GM19023 (cell line): Measurements from ENCODE around the gene CRLF3.
"Not testable (repeated sequence)": the region's sequence is repeated elsewhere in the genome, so short reads cannot be mapped to it uniquely, and the experiment has no call there.

ENCODE experiments used
- ATAC-seq: cut with Tn5 transposase; IDR thresholded peaks from one replicate; pipeline ENCODE4 v1.9.1; 2021; ENCODE audit warnings: mild to moderate bottlenecking, moderate library complexity; ENCODE audit not compliant: unreplicated experiment

The CRLF3 gene, protein sequence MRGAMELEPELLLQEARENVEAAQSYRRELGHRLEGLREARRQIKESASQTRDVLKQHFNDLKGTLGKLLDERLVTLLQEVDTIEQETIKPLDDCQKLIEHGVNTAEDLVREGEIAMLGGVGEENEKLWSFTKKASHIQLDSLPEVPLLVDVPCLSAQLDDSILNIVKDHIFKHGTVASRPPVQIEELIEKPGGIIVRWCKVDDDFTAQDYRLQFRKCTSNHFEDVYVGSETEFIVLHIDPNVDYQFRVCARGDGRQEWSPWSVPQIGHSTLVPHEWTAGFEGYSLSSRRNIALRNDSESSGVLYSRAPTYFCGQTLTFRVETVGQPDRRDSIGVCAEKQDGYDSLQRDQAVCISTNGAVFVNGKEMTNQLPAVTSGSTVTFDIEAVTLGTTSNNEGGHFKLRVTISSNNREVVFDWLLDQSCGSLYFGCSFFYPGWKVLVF

GRCh38 chr17:30824356-30825145 lies at the start of gene CRLF3:
TSS of gene CRLF3 (minus strand) at chr17:30824692. CDS start at chr17:30824651, 41 bp downstream.
- peak; percentile 89 for ATAC-seq

DNA sequence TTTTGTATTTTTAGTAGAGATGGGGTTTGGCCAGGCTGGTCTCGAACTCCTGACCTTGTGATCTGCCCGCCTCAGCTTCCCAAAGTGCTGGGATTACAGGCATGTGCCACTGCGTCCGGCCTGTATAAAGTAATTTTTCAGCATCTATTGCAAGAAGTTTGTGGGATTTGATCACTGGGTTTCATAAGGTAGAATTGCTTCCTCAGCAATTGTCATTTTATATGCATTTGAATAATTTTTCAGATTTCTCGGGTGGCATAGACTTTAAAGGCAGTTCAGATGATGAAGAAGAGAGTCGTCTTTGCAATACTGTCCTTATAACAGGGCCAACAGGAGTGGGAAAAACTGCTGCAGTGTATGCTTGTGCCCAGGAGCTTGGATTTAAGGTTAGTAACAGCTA lies 44.5 kb upstream of the CRLF3 start:
- no peak for ATAC-seq

- ATAC-seq: no peak
These were observed 40.1 kb upstream of the CRLF3 start for GRCh38 chr17:30864636-30865035.

- ATAC-seq: no peak
These were observed 34.2 kb upstream of the CRLF3 start for GRCh38 chr17:30858556-30859250.

DNA sequence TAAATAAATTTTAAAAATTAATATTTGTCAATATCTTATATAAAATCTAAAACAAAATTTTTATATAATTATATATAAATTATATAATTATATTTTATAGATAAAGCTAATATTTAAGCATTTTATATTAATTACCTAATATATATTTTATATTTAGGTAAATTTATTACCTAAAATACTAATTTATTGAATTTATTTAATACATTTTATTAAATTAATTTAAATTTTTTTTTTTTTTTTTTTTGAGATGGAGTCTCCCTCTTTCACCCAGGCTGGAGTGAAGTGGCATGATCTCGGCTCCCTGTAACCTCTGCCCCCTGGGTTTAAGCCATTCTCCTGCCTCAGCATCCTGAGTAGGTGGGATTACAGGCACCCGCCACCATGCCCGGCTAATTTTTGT lies 29.7 kb upstream of the CRLF3 start:
- no peak for ATAC-seq

DNA sequence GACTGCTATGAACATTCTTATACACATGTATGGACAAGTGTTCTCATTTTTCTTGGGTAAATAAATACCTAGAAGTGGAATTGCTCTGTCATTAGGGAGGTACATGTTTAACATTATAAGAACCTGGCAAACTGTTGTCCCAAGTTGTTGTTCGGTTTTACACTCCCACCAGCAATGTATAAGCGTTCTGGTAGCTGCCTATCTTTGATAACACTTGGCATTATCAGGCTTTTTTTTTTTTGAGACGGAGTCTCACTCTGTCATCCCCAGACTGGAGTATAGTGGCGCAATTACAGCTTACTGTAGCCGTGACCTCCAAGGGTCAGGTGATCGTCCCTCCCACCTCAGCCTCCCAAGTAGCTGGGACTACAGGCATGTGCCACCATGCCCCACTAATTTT lies 23.5 kb upstream of the CRLF3 start:
- no peak for ATAC-seq

GRCh38 chr17:30840771-30841170 lies 16.3 kb upstream of the CRLF3 start:
- ATAC-seq: no peak

DNA sequence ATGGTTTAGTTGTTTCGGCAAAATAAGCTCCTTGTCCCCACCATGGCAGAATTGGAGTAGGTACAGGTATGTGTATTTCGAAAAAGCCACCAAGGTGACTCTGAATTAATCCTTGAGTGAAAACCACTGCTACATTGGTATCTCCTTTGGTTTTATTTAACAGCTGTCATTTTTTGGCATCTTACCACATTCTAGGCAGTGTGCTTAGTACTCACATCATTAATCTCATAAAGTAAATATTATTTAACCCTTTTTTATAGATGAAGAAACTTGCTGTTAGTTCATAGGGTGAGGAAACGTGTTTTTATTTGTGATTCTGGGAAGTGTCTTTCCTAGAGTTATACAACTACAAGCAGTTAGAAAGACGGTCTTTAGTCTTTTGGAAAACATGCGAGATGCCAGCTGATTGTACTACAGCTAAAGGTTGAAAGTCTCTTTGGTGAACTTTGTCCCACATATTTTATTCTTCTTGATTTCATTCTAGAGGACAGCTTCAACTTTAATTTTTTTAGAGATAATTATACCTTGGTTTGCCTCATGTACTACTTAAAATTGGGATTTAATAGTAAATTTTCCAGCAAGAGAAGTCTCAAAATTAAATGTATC lies 13.8 kb upstream of the CRLF3 start:
- ATAC-seq: no peak

DNA sequence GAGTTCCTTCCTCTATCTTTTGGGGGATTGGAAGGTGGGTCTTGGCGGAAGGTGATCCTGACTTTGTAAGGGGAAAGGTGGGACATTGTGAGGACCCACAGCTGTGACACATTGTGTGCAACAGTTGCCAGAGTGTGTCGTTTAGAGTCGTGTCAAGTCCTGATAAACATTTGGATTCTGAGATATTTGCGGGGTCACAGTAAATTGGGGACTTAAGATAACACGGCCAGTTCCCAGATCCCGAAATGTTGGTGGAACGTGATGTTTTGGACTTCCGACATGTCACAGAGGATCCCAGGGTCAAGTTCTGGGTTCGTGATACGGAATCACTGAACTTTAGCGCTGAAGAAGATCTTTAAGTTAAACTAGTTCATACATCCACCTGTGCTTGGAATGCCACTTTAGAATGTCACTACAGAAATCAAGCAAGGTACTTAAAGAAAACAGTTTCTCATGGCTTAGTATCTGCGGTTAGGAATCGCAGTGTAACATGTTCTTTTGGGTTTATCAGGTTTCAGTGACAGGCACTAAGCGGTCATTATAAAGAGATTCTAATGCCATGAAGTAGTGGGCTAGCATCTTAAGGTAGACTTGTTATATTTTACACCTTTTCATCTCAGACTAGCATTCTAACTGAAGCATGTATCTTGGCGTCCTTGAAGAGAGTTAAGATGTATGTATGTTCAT lies 8.1 kb upstream of the CRLF3 start:
- no peak for ATAC-seq

DNA sequence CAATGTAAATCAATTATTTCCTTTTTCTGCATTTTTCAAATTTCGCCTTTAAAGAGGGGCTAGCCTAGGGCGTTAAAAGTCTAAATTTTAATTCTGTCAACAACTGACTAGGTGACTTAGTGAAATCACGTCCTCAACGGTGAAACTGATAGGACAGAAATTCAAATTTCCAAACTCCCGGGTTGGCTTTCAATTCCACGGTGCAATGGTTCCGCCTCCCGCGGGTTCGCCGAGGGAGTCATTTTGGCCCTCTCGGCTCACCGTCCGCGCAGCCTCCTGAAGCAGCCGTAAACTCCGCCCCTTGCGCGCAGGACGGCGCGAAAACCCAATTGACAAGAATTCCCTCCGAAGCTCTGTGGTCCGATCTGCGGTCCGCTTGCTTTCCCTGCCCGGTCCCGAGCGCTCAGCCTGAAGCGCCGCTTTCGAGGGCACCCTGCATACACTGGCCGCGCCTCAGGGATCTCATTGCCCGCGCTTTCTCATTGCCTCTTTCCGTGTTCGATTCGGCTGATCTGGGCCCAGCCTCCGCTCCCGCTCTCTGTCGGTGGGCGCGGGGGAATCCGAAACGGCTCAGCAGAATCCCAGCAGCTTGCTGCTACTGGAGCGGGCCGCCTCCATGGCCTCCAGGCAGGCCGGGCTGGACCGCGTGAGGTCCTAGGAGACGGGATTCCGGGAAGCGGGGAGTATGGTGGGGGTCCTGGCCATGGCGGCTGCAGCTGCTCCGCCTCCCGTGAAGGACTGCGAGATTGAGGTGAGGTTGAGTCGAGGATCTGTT lies 7.4 kb upstream of the CRLF3 start, which contains the start of gene ATAD5:
ATAD5 (plus strand) TSS at position 304 of the 775 bp plus-strand sequence; CDS start at position 686, 382 bp downstream.
- no peak for ATAC-seq

DNA sequence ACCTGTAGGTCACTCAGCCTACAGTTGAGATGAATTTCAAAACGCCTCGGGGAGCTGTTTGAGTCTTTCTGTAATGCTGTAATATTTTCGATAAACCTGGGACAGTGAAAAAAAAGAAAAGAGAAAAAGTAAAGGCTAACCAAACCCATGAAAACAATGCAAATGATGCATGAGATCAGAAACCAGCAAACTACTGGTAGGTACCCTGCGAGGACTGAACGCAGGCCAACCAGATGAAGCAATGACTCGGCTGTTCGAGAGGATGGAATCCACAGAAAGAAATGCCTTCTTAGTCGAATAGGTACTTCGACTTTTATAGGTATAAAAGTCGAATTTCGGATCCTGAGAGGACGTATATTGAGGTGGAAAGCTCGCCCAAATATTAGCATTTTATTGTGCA lies 6.8 kb upstream of the CRLF3 start:
- no peak for ATAC-seq

DNA sequence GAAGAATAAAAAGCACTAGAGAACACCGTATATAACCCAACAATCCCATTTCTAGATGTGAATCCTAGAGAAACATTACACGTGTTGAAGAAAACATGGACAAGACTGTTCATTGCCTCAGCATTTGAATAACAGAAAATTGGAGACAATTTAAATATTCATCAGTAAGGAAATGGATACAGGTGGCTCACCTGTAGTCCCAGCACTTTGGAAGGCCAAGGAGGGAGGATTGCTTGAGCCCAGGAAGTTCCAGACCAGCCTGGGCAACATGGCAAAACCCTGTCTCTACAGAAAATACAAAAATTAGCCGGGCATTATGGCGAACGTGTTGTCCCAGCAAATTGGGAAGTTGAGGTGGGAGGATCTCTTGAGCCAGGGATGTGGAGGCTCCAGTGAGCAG lies 4.5 kb upstream of the CRLF3 start:
- no peak for ATAC-seq

DNA sequence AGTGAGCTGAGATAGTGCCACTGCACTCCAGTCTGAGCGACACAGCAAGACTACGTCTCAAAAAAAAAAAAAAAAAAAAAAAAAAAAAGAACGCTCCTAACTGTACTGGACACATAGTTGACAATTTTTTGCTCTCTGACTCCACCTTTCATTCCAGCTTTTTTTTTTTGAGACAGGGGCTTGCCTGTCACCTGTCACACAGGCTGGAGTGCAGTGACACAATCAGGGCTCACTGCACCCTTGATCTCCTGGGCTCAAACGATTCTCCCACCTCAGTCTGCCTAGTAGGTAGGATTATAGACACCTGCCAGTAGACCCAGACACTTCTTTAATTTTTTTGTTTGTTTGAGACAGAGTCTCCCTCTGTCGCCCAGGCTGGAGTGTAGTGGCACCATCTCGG lies 2.6 kb upstream of the CRLF3 start:
- no peak for ATAC-seq

DNA sequence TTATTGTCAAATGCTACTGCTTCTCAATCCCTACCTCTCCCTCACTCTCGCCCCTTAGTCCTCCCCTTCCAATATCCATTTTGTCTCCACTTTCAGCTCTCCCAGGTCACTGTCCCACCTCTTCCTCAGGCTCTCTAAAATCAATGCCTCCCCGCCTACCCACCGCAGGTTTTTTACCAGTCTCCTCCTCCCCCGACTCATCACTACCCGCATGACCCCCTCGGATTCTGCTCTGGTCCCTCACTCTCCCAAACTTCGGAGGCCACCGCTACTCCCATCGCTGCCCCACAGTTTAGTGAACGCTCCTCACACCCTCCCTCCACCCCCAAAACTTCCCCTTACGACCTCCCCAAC lies 513 bp downstream of the CRLF3 start:
- no peak for ATAC-seq

GRCh38 chr17:30823421-30823820 lies 1.1 kb downstream of the CRLF3 start:
- ATAC-seq: no peak

GRCh38 chr17:30822919-30823318 lies 1.6 kb downstream of the CRLF3 start:
- ATAC-seq: not testable (repeated sequence)

GRCh38 chr17:30821871-30822723 lies 2.4 kb downstream of the CRLF3 start:
- ATAC-seq: no peak

DNA sequence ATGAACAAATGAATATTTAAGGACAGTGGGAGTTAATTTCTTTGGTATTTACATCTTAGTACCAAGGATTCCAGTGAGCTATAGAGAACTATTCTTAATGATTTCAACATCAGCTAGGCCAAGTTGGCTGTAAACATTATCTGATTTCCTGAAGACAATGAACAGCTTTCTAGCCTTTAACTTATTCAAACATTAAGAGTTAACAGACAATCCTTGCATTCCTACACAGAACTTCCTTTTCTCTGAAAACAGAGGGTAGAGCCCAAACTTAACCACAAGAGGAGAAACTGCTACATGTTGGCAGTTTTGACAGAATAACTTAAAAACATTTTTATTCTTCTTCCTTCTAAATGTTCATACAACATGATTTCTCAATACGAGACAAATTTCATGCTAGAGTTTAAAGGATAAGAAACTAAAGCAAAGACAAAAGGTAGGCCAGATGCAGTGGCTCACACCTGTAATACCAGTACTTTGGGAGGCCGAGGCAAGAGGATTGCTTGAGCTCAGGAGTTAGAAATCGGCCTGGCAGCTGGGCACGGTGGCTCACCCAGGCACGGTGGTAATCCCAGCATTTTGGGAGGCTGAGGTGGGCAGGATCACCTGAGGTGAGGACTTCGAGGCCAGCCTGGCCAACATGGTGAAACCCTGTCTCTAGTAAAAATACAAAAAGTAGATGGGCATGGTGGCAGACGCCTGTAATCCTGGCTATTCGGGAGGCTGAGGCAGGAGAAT lies 4.4 kb downstream of the CRLF3 start:
- no peak for ATAC-seq
